Vagina (tissue), 2 donors: ENCODE results near the gene MID1IP1.

Source experiments
- POLR2A ChIP-seq, 2 donors: fragments of 450-650 bp; IDR thresholded peaks; one replicate each; pipeline ENCODE4 v1.6.1; 2017; ENCODE audit warnings: antibody characterized with exemption in 2 of 2, mild to moderate bottlenecking in 2 of 2, moderate library complexity in 2 of 2
- POLR2AphosphoS5 ChIP-seq, 2 donors: sonication (generic); formaldehyde crosslinking; IDR thresholded peaks; one replicate each; pipeline ENCODE4 v1.9.0; 2017; ENCODE audit warnings: antibody characterized with exemption in 2 of 2, mild to moderate bottlenecking in 2 of 2, low read depth in 1 of 2; ENCODE audit not compliant: insufficient read depth in 1 of 2
- TF ChIP-seq, protein P1 (sequence below), 3 experiments: fragments of 450-650 bp in 2 of 3; fragments of 200-600 bp in 1 of 3; sonication (generic) in 1 of 3; IDR thresholded peaks; one replicate each; pipeline ENCODE4 v1.5.1; 2017 to 2019; ENCODE audit warnings: antibody characterized with exemption in 3 of 3, mild to moderate bottlenecking in 2 of 3, moderate library complexity in 2 of 3

DNA sequence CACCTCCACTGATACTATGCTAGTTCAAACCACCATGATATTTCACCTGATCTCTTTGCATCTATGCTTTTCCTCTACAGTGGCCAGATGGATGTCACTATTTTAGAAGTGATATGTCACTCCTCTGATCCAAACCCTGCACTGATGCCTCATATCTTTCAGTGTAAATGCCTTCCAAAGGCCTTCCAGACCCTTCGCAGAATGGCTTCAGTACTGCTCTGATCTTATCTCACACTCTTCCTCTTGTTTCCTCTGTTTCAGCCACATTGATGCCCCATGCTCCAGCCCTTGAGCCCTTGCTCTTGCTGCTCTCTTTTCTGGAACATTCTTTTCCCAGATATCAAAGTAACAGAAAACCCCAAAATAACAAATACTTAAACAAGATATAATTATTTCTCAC is 17.9 kb downstream of the MID1IP1 start:
- TF ChIP-seq, protein P1, sequence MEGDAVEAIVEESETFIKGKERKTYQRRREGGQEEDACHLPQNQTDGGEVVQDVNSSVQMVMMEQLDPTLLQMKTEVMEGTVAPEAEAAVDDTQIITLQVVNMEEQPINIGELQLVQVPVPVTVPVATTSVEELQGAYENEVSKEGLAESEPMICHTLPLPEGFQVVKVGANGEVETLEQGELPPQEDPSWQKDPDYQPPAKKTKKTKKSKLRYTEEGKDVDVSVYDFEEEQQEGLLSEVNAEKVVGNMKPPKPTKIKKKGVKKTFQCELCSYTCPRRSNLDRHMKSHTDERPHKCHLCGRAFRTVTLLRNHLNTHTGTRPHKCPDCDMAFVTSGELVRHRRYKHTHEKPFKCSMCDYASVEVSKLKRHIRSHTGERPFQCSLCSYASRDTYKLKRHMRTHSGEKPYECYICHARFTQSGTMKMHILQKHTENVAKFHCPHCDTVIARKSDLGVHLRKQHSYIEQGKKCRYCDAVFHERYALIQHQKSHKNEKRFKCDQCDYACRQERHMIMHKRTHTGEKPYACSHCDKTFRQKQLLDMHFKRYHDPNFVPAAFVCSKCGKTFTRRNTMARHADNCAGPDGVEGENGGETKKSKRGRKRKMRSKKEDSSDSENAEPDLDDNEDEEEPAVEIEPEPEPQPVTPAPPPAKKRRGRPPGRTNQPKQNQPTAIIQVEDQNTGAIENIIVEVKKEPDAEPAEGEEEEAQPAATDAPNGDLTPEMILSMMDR (IDR thresholded peaks at IDR 0.05) = no peak
- TF ChIP-seq POLR2AphosphoS5 (IDR thresholded peaks at IDR 0.05; ENCODE audit: insufficient read depth in 1 of 2, low read depth in 1 of 2) = no peak
- no peak for TF ChIP-seq POLR2A (IDR thresholded peaks at IDR 0.05)
